SK-MEL-5 (cell line): ENCODE results near the gene VPS35L. TPM values are rescaled to one million over a fixed set of nuclear protein-coding genes. Genes with fewer than 3 reads are reported as not detected.

Experiments used
- DNase-seq: peaks from one replicate; pipeline ENCODE4 v3.0.0-alpha.2; 2016; ENCODE audit warnings: low read depth, low spot score
- in situ Hi-C: cut with HindIII; loops from 2 replicates; pipeline ENCODE4 v1.10.0; 2016; ENCODE audit warnings: low sequenced_read_pairs, high pct_unique_total_duplicates, low pct_unique_long_range_greater_than_20kb
- polyA plus RNA-seq, 2 experiments: library from polyadenylated mRNA; depleted of rRNA; stranded (reverse); fragments of >200 nt; gene quantifications; 2 replicates each; pipeline ENCODE4 v1.2.3, GENCODE V29; 2015
- total RNA-seq: library from RNA; depleted of rRNA; stranded (reverse); fragments of >200 nt; shearing (Covaris generic); gene quantifications from 2 replicates; pipeline ENCODE4 v1.2.3, GENCODE V29; 2014; rRNA removed

Gene VPS35L, protein sequence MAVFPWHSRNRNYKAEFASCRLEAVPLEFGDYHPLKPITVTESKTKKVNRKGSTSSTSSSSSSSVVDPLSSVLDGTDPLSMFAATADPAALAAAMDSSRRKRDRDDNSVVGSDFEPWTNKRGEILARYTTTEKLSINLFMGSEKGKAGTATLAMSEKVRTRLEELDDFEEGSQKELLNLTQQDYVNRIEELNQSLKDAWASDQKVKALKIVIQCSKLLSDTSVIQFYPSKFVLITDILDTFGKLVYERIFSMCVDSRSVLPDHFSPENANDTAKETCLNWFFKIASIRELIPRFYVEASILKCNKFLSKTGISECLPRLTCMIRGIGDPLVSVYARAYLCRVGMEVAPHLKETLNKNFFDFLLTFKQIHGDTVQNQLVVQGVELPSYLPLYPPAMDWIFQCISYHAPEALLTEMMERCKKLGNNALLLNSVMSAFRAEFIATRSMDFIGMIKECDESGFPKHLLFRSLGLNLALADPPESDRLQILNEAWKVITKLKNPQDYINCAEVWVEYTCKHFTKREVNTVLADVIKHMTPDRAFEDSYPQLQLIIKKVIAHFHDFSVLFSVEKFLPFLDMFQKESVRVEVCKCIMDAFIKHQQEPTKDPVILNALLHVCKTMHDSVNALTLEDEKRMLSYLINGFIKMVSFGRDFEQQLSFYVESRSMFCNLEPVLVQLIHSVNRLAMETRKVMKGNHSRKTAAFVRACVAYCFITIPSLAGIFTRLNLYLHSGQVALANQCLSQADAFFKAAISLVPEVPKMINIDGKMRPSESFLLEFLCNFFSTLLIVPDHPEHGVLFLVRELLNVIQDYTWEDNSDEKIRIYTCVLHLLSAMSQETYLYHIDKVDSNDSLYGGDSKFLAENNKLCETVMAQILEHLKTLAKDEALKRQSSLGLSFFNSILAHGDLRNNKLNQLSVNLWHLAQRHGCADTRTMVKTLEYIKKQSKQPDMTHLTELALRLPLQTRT
- 22.7 and 27.8 TPM in 2 replicates for total RNA-seq
- polyA plus RNA-seq (2015; cell fraction: cytosol; rRNA removed) = 40.6 and 47.8 TPM in 2 replicates
- 41.3 and 48.1 TPM in 2 replicates for polyA plus RNA-seq (2015; cell fraction: nucleus; rRNA removed)

DNA sequence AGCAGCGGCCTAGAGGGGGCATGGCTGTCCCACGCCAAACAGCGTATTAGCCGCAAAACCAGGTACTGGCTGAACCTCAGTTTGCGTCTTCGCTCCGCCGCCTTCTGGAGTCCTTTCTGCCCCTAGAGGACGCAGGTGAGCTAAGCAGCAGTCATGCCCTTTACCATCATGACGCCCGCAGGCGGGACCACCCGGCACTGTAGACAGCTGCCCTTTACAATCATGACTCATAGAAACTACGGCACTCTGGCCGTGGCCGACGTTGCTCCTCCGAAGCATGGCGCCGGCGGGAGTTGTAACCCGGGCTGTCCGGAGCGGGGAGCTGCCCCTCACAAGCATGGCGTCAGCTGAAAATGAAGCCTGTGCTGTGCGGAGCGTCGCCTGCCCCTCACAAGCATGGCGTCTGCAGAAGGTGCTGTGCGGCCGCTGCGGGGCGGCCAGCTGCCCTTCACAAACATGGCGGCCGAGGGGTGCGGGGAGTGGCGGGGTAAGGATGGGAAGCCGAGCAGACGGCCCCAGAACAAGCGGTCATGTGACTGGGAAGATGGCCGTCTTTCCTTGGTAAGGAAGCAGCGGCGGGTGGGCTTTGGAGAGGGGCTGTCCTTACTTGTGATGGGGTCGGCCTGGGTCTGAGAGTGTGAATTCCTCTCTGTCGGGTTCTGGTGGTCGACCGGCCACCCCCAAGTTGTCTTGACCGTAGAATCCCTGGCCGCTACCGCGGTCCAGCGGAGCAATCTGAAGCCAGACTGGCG is at the start of gene VPS35L:
Gene VPS35L (plus strand): TSS at position 518 of the 752 bp plus-strand sequence. CDS start 27 bp downstream, at position 545.
- DNase-seq = peak; percentile 98
- in situ Hi-C loops = no loop called here

- in situ Hi-C loops = no loop called here
- no peak for DNase-seq
These were observed 48.5 kb upstream of the VPS35L start for GRCh38 chr16:19506965-19507364.

GRCh38 chr16:19507867-19508266 is 47.6 kb upstream of the VPS35L start:
- peak; percentile 43 for DNase-seq
- in situ Hi-C loops = no loop called here

GRCh38 chr16:19512297-19512696 is 43.2 kb upstream of the VPS35L start:
- in situ Hi-C loops = no loop called here
- DNase-seq = no peak

GRCh38 chr16:19513377-19514053 is 42.0 kb upstream of the VPS35L start:
- no peak for DNase-seq
- in situ Hi-C loops = no loop called here

DNA sequence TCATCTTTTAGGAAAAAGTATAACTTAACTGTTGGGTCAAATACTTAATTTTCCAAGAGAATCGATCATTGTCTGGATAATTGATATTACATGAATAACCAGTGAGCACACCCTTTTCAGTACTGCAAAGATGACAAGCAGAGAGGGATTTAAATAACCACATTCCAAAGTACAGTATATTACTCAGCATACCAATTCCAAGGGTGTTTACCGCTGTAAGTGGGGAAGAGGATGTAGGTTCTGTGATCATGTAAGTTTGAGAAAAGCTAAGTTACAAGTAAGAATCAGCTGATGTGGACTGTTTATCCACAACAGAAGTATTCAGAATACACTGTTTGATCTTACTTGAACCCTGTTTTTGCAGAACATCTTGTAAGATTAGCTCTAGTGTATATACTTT is 39.7 kb upstream of the VPS35L start:
- in situ Hi-C loops = no loop called here
- DNase-seq = no peak

DNA sequence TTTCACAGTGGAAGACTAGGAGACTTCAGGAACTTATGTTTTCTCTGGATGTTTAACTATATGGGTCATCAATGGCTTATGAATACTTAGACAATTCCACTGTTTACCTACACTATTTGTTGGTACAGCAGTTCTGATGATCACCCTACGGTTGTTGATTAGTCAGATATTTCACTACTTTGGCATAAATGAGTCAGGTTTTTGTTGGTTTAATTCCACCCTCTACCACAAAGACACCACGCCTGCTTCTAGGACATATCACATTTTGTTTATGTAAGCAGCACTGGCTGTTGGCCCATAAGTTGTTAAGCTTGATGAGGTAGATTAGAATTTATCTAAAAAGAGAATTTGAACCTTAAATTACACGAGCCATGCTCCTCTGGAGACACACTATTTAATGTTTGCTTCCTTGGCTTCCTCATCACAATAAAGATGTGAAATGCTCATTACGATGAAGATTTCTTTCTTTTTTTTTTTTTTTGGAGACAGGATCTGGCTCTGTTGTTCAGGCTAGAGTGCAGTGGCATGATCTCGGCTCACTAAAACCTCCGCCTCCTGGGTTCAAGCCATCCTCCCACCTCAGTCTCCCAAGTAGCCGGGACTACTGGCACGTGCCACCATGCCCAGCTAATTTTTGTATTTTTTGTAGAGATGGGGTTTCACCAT is 37.9 kb upstream of the VPS35L start:
- no peak for DNase-seq
- in situ Hi-C loops = no loop called here

GRCh38 chr16:19518388-19518787 is 37.1 kb upstream of the VPS35L start:
- in situ Hi-C loops = no loop called here

GRCh38 chr16:19520861-19521331 is 34.6 kb upstream of the VPS35L start:
- no peak for DNase-seq
- in situ Hi-C loops = no loop called here

More at GRCh38 chr16:19518388-19518787, 37.1 kb upstream of the VPS35L start:
- no peak for DNase-seq

- in situ Hi-C loops = no loop called here
- peak; percentile 88 for DNase-seq
These were observed 33.8 kb upstream of the VPS35L start, which contains the start of gene GDE1 for GRCh38 chr16:19521471-19522396. GDE1 (minus strand) TSS chr16:19522098; CDS start chr16:19521964, 134 bp downstream.

DNA sequence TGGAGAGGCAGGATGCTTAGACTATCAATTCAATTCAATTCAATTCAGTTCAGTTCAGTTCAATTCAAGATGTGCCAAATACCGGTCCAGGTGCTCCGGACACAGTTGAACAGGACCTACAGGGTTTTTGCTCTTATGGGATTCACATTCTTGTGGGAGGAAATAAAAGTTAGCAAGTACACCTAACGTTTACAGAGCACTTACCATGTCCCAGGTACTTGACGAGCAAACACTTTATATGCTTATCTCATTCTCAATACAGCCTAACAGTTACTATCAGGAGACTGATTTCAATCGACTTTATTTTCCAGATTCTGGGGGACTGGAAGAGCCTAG is 33.1 kb upstream of the VPS35L start:
- no peak for DNase-seq
- in situ Hi-C loops = no loop called here

GRCh38 chr16:19522760-19523159 is 32.7 kb upstream of the VPS35L start:
- no peak for DNase-seq
- in situ Hi-C loops = no loop called here

DNA sequence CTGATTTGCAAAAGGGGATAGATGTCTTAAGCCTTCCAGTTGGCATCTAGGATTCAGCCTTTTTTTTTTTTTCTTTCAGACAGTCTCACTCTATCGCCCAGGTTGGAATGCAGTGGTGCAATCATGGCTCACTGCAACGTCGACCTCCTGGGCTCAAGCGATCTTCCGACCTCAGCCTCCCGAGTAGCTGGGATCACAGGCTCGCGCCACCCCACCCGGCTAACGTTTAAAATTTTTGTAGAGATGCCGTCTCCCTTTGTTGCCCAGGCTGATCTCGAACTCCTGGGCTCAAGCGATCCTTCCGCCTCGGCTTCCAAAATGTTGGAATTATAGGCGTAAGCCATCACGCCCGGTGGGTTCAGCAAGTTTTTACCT is 32.3 kb upstream of the VPS35L start:
- in situ Hi-C loops = no loop called here
- DNase-seq = no peak

- peak; percentile 95 for DNase-seq
- in situ Hi-C loops = no loop called here
These were observed 31.7 kb upstream of the VPS35L start, which contains the start of gene CCP110 for GRCh38 chr16:19523559-19524355. CCP110 (plus strand) TSS chr16:19523942; CDS start chr16:19527882, 3,940 bp downstream.

DNA sequence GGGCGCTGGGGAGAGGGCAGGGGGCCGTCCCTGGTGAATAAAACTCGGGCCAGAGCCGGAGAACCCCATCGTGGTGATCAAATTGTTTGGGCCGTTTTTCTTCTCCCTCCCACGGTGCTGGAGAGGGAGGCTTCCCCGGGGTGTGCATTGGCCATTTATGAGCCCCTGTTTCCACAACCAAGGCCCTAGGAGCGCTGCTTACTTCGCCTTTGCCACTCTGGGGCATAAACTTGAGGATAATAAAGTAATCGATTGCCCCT is 31.2 kb upstream of the VPS35L start:
- in situ Hi-C loops = no loop called here
- DNase-seq = no peak
